NB4 (cell line): ENCODE results near the gene GZMM.

ENCODE experiments used
- DNase-seq: peaks from one replicate; pipeline ENCODE4 v3.0.0; 2010; ENCODE audit warnings: low read depth
- H3K4me3 ChIP-seq: one replicate; pipeline ENCODE4 v1.5.1; 2011; ENCODE audit warnings: mild to moderate bottlenecking, low read depth, low read length, moderate library complexity
- CTCF ChIP-seq: IDR thresholded peaks from one replicate; pipeline ENCODE4 v1.5.1; 2012; ENCODE audit warnings: low read depth, low read length
- MAX ChIP-seq: IDR thresholded peaks from 2 replicates; pipeline ENCODE4 v1.6.1; 2011; ENCODE audit warnings: low read depth, low read length
- MYC ChIP-seq: IDR thresholded peaks from 2 replicates; pipeline ENCODE4 v1.6.1; 2011; ENCODE audit warnings: low read depth, low read length
- POLR2A ChIP-seq: IDR thresholded peaks from 2 replicates; pipeline ENCODE4 v1.6.1; 2011; ENCODE audit warnings: mild to moderate bottlenecking; ENCODE audit not compliant: insufficient read length; ENCODE audit errors: extremely low read depth

Gene GZMM

GRCh38 chr19:543910-544608 lies at the start of gene GZMM:
Gene GZMM (plus strand): TSS chr19:544053. CDS start chr19:544072, 19 bp downstream.
- no peak for TF ChIP-seq MAX
- TF ChIP-seq POLR2A: no peak
- no peak for TF ChIP-seq CTCF
- no peak for TF ChIP-seq MYC
- no peak within 1 kb of the TSS for H3K4me3 ChIP-seq
- no peak for DNase-seq

- TF ChIP-seq CTCF: no peak
- no peak overlapping the region for H3K4me3 ChIP-seq
- DNase-seq: no peak
Measured at GRCh38 chr19:494171-495080, 49.4 kb upstream of the GZMM start.

GRCh38 chr19:495081-495401 lies 48.8 kb upstream of the GZMM start:
- DNase-seq: no peak
- TF ChIP-seq CTCF (no peak), MAX (no peak), POLR2A (no peak), MYC (no peak)
- H3K4me3 ChIP-seq: no peak overlapping the region

- DNase-seq: peak; percentile 54
- H3K4me3 ChIP-seq: no peak overlapping the region
- TF ChIP-seq MAX: no peak
- peak; percentile 45 for TF ChIP-seq CTCF
Measured at GRCh38 chr19:495402-496111, 48.3 kb upstream of the GZMM start.

- no peak within 1 kb of the TSS for H3K4me3 ChIP-seq
- no peak for DNase-seq
- TF ChIP-seq POLR2A: no peak
- no peak for TF ChIP-seq MAX
- no peak for TF ChIP-seq CTCF
- TF ChIP-seq MYC: no peak
Measured at GRCh38 chr19:496112-496665, 47.7 kb upstream of the GZMM start, which contains the start of gene MADCAM1. Gene MADCAM1 (plus strand): TSS chr19:496486. CDS start chr19:496500, 14 bp downstream.
